C4-2B (cell line): ENCODE measurements around the gene KRT9.

Experiments
- CTCF ChIP-seq: fragments of 450-650 bp; conservative IDR thresholded peaks from 2 replicates; pipeline ENCODE4 v1.5.1; 2017; ENCODE audit warnings: mild to moderate bottlenecking
- ZFX ChIP-seq: fragments of 450-650 bp; IDR thresholded peaks from 2 replicates; pipeline ENCODE4 v1.6.1; 2017

GRCh38 chr17:41578971-41579370 is 7.1 kb upstream of the KRT9 start:
- TF ChIP-seq CTCF (no peak), ZFX (no peak)
